Stimulated activated CD4-positive, alpha-beta T cell treated with anti-CD3 and anti-CD28 coated beads, Interleukin-1b, Interleukin-23, amount 100 ng/mL, for 4 hours (primary cell): Measurements from ENCODE around the gene FOXP1.

Source experiments
- DNase-seq, 2 donors: peaks; one replicate each; pipeline ENCODE4 v3.0.0-alpha.2; 2020; ENCODE audit warnings: low read depth in 2 of 2

The FOXP1 gene

GRCh38 chr3:71265365-71265915 lies 318.1 kb downstream of the FOXP1 start:
- DNase-seq = no peak

DNA sequence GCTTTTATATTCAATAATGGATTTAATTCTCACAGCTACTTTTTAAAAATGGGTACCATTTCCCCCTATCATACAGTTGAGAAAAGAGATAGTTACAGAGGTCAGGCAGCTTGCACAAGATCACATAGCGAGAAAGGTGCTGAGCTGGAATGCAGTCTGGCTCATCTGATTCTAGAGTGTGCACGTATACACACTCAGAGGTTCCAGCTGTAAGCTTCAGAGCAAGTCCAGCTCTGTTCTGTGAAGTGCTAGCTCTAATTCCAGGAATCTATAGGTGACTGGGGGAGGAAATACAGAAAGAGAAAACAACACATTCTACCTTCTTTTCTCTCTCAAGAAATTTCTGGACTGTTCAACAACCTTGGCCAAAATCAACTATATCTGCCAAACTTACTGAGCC lies 318.7 kb downstream of the FOXP1 start:
- DNase-seq = no peak

DNA sequence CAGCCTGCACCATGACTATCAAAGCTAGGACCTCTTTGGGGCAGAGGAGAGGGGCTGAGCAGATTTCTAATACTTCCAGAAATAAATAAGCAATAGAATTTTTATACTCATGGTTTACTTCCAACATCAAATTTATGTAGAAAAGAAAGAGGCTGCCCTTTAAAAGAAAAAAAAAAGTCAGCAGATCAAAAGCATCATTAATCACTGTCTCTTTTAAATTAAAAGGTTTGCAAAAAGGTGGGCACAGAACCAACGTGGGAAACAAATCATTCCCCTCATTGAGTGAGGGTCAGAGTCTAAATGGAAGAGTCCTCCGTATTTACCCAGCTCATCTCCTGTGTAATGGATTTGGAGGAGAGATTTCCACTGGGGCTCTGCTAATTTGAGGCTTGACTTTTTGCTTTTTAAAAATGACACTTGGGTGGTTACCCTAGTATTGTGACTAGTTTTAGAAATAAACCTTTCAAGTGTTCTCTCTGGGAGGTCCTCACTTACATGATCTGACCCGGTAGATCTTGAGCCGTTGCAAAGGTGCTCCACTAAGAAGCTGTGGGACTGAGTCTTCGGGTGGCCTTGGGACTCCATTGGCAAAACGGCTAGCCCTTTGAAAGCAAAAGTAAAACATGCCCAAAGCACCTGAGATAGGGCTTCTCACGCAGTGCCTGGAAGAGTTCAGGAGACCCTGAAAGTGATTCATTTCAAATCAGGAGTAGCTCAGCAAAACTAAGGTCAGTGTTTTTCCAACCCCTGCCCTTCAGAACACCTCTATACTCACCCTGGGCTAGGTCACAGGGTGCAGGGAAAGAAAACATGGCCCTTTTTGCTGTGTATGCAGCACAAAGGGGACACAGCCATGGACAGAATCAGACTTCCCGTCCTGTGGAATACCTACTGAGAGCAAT lies 320.9 kb downstream of the FOXP1 start:
- no peak for DNase-seq

DNA sequence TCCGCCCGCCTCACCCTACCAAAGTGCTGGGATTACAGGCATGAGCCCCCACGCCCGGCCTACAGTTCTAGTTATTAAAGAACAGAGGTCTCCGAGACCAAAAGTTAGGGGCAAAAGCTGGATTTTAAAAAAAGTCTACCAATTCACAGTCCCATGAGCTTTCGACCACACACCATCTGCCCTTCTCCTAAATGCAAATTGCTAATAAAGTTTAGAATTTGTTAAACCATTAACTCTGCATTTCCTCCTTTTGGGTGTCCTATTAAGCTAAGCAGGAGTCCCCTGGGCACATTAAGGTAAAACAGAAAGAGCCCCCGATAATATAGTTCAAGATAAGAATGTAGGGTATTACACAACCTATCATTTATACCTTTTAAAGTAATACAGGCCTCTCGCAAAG lies 322.7 kb downstream of the FOXP1 start:
- DNase-seq = no peak

- no peak for DNase-seq
Observed at GRCh38 chr3:71258526-71258925, 325.0 kb downstream of the FOXP1 start.

DNA sequence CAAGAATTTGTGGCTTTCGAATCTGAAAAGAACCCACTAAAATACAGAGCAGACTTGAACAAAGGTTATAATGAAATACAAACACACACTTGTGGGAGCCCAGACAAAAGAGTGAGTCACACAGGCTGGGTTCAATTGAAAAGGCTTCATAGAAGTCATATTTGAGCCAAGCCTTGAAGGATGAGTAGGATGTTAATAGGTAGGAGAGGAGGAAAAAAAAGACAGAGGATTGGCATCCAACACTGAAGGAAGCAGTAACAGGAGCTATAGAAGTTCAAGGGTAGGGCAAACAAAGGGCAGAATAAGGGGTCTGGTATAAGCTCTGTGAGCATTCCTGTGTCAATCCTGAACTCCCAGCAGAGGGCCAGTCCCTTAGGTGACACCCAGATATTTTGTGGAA lies 325.4 kb downstream of the FOXP1 start:
- no peak for DNase-seq

DNA sequence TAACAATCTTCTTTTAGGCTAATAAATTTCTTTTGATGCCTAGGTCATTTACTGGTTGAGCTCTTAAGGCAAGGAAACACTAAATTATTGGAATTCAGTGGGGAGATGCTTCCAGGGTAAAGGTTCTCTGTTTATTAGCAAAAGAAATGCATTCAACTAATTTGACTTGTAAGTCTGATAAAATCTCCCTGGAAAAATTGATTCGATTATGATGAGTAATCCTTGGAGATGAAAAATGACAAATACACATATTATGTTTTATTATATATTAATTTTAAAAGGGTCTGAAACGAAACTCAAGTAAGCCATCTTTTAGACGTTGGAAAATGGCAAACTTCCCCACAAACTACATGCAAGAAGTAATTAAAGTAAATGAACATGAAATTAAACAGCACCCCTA lies 328.0 kb downstream of the FOXP1 start:
- DNase-seq = no peak

DNA sequence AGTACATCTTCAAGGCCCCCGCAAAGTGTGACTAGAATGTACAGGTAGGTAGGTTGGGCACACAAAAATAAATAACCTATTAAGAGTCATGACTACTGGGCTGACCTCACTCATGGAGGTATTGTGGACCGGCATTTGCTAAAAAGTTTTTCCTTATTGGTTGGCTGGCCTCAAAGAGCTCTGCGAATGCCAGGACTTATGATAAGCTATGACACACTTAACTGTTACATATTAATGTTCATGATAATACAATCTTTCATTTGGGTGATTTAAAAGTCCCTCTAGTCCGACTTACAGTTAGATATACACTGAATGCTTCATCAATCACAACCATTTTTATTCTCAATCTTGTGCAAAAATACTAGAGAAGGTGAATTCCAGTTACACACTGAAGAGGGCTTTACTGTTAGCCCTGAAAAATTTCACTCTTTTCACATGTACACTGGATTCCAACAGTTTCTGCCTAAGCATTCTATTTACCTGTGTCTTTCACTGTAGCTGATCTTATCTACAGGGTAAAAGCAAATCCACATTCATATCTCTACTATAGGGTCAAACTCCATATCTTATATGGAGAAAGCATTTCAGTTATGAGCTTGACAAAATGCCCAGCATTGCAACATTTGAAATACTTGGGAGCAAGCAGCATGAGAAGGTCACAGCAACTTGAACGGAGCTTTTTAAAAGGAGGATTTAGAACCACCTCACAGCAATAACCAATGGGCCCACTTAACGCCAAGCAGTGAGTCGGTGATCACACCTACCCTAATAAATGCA lies 329.1 kb downstream of the FOXP1 start:
- DNase-seq = no peak

DNA sequence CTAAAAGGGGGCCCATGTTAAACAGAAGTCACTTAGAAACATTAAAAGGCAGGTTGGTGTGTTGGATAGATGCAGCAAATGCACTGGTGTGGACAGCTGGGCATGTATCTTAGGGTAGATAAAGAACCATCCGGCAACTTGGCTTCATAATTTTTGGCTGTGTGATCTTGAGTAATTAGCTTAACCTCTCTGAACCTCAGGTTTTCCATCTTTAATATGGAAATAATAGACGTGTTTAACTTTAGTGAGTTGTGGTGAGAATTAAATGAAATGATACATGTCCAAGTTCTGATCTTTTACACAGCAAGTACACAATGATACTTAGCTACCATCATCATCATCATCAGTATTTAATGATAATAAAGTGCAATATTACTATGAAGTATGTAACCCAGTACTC lies 330.4 kb downstream of the FOXP1 start:
- DNase-seq = no peak

GRCh38 chr3:71252466-71252865 lies 331.1 kb downstream of the FOXP1 start:
- DNase-seq = no peak

- no peak for DNase-seq
Observed at GRCh38 chr3:71251156-71251775, 332.3 kb downstream of the FOXP1 start.

DNA sequence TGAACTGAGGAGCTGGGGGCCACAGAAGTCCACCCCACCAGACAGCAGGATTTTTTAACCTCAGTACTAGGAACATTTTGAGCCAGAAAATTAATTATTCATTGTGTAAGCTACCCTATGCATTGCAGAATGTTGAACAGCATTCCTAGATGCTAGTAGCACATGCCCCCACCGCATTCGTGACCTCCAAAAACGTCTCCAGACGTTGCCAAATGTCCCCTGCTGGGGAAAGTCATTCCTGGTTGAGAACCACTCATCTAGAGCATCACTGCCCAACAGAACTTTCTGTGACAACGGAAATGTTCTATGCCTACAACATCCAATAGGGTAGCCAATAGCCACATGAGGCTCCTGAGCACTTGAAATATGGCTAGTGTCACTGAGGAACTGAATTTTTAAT lies 333.5 kb downstream of the FOXP1 start:
- no peak for DNase-seq

- no peak for DNase-seq
Observed at GRCh38 chr3:71247958-71248335, 335.6 kb downstream of the FOXP1 start.

- DNase-seq = no peak
Observed at GRCh38 chr3:71247221-71247957, 336.1 kb downstream of the FOXP1 start.

GRCh38 chr3:71245971-71246880 lies 337.3 kb downstream of the FOXP1 start:
- DNase-seq = no peak

DNA sequence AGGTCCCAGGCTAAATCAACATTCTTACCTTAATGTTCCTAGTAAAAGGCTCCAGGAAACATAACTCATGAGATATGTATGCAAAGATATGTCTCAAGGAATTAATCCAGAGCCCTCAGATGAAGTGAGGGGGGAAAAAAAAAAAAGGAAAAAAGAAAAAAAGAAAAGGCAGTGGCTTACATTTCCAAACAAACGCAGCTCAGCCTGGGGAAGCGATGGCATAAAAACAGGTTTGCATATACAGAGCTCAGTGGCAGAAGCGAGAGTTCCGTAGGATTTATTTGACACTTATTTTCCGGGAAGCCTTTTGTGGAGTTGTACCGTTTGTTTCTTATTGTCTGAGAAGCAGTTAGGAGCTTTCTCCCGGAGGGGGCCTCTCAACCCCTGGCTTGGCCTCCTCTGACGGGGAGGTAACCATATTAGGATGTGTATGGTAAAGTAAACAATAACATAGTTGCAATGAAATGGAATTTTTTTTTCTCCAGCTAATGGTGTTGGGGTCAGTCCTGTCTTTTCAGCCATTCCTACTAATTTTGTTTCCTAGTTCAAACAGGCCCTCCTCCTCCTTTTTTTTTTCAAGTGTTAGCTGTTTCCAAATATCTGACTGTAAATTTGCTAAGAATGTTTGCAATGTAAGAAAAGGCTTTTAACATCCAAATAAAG lies 338.6 kb downstream of the FOXP1 start:
- no peak for DNase-seq

DNA sequence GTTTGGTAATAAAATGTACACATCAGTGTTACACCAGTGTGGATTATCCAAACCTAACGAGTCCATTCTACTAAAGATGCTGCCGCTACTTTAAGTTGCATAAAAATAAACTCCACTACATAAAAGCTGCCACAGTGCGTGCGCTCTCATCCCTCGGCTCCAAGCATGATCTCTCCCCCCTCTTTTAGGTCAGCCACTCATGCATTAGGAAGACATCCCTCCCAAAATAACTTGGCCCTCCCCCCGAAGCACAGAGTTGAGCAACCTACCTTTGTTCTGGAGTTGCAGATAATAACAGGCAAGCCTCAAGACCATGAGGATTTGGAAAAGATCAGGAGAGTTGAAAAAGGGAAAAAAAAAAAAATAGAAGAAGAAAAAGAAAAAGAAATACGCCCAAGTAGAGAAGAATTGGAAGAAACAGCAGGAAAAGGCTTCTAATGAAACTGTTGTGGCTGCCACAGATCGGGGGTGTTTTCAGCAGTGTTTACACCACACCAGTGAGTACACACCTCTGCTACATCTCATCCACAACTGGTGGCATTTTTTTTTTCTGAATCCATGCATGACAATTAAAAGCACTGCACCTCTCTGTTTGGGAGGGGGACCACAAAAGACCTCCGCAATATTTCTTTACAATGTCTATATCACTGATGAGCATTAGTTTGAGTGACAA lies 339.2 kb downstream of the FOXP1 start:
- no peak for DNase-seq

DNA sequence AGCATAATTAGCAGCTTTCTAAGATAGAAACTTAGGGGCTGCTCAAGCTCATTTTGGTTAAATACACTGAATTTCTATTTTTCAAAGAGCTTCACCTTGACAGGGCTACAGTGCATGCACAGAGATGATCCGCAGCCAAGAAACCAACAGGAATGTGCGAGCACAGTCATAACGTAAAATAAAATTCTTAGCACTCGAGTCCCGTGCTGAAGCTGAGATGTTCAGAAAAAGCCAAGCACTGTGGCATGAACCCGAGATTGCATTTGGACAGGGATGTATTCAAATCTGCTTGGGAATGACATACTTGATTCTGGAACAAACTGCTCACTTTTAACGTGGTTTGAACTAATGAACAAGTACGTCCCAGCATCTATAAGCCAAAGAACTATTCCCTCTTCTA lies 340.3 kb downstream of the FOXP1 start:
- DNase-seq = no peak

DNA sequence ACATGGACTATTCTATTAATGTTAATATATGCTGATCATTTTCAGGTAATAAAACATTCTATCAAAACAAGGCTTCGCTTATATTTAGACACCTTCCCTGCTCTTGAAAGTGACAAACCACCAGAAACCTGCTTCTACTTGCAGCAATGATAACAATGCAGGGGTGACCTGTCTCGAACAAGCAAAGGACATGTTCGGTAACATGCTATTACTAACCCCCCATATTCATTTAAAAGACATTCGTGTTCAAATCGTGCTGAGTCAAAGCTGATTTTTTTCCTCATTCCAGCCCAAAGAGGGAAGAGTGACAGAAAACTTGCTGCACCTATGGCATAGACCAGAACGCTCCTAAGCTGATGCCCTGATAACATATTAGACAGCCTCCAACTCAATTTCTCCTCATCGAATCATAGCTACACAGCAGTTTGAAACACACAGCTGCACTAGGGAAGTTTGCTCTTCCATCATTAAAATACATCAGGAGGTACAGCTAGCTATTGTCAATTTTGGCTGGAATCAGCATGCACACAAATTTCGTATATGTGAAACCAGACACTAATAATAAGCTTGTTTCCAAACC lies 341.5 kb downstream of the FOXP1 start:
- DNase-seq = no peak
